SK-N-SH (cell line): ENCODE measurements around the gene RHBG. TPM values are rescaled to one million over a fixed set of nuclear protein-coding genes. Genes with fewer than 3 reads are reported as not detected.
A peak's percentile ranks its signal among the peaks of the same experiment; 100 is the strongest.

Experiments
- CTCF ChIA-PET: fragments of 300-600, 350-600 bp; formaldehyde crosslinking; extraction: SDS; loops from one replicate; lab custom pipeline; 2021; lab: Yijun Ruan, JAX
- POLR2A ChIA-PET: fragments of 350-600 bp; sonication (Branson Sonifier 250); formaldehyde crosslinking; extraction: SDS; loops from one replicate; lab custom pipeline; 2020; ENCODE audit warnings: antibody characterized with exemption, inconsistent platforms; lab: Yijun Ruan, JAX
- DNase-seq: peaks from one replicate; pipeline ENCODE4 v3.0.0; 2012
- H2AFZ ChIP-seq: fragments of 200-600 bp; sonication (generic); 2 replicates; pipeline ENCODE4 v1.8.1; 2016; ENCODE audit warnings: antibody characterized with exemption, mild to moderate bottlenecking, low read depth
- H3F3A ChIP-seq: fragments of 200-600 bp; sonication (generic); replicated peaks from 2 replicates; pipeline ENCODE3; 2016; ENCODE audit warnings: antibody characterized with exemption, mild to moderate bottlenecking; ENCODE audit not compliant: insufficient read depth
- H3K27ac ChIP-seq, 2 experiments: fragments of 200-500 bp in 1 of 2; fragments of 200-600 bp in 1 of 2; sonication (Bioruptor generic) in 1 of 2; sonication (generic), shearing (Covaris generic) in 1 of 2; 2 replicates each; pipeline versions ENCODE4 v1.5.1 to v1.6.1; 2014 to 2016; ENCODE audit warnings: low read depth in 2 of 2, inconsistent platforms in 1 of 2, low read length in 1 of 2, mild to moderate bottlenecking in 1 of 2, mixed read lengths in 1 of 2
- H3K27me3 ChIP-seq: fragments of 200-600 bp; sonication (generic), shearing (Covaris generic); 2 replicates; pipeline ENCODE4 v1.6.1; 2016; ENCODE audit warnings: mixed run types; ENCODE audit not compliant: insufficient read depth
- H3K36me3 ChIP-seq, 2 experiments: fragments of 200-500 bp in 1 of 2; fragments of 200-600 bp in 1 of 2; sonication (Bioruptor generic) in 1 of 2; sonication (generic) in 1 of 2; replicated peaks in 1 of 2; 2 replicates each; pipeline versions ENCODE3 to v1.5.1; 2014 to 2016; ENCODE audit warnings: low read length in 1 of 2, mild to moderate bottlenecking in 1 of 2; ENCODE audit not compliant: insufficient read depth in 2 of 2, control insufficient read depth in 1 of 2
- H3K4me1 ChIP-seq, 2 experiments: fragments of 200-500 bp in 1 of 2; fragments of 200-600 bp in 1 of 2; sonication (Bioruptor generic) in 1 of 2; sonication (generic), shearing (Covaris generic) in 1 of 2; 2 replicates each; pipeline versions ENCODE4 v1.5.1 to v1.6.1; 2014 to 2016; ENCODE audit warnings: low read depth in 1 of 2, low read length in 1 of 2, mixed run types in 1 of 2; ENCODE audit not compliant: insufficient read depth in 2 of 2, control insufficient read depth in 1 of 2
- H3K4me2 ChIP-seq: fragments of 200-600 bp; sonication (generic), shearing (Covaris generic); 2 replicates; pipeline ENCODE4 v1.6.1; 2017; ENCODE audit warnings: mixed run types
- H3K4me3 ChIP-seq, 2 experiments: fragments of 200-500 bp in 1 of 2; fragments of 200-600 bp in 1 of 2; sonication (Bioruptor generic) in 1 of 2; sonication (generic), shearing (Covaris generic) in 1 of 2; 2 replicates each; pipeline versions ENCODE4 v1.5.1 to v1.8.1; 2014 to 2016; ENCODE audit warnings: low read depth in 2 of 2, inconsistent platforms in 1 of 2, low read length in 1 of 2, mild to moderate bottlenecking in 1 of 2, mixed read lengths in 1 of 2, moderate library complexity in 1 of 2
- H3K79me2 ChIP-seq: fragments of 200-600 bp; sonication (generic); 2 replicates; pipeline ENCODE4 v1.8.1; 2017; ENCODE audit warnings: mild to moderate bottlenecking; ENCODE audit not compliant: insufficient read depth
- H3K9ac ChIP-seq: fragments of 200-600 bp; sonication (generic); 2 replicates; pipeline ENCODE4 v1.6.1; 2017; ENCODE audit warnings: mixed run types
- H3K9me2 ChIP-seq: fragments of 200-600 bp; sonication (generic); 2 replicates; pipeline ENCODE4 v1.6.1; 2017; ENCODE audit warnings: mixed run types
- H3K9me3 ChIP-seq: fragments of 200-600 bp; sonication (generic); 2 replicates; pipeline ENCODE4 v1.6.1; 2017; ENCODE audit warnings: mixed run types, mild to moderate bottlenecking, moderate library complexity
- H4K20me1 ChIP-seq: fragments of 200-600 bp; sonication (generic); 2 replicates; pipeline ENCODE4 v1.6.1; 2017; ENCODE audit warnings: mild to moderate bottlenecking, mixed run types; ENCODE audit not compliant: insufficient read depth
- CHD2 ChIP-seq: fragments of 150-350 bp; IDR thresholded peaks from 2 replicates; pipeline ENCODE4 v1.6.1; 2018; ENCODE audit warnings: low read length; ENCODE audit not compliant: partially characterized antibody
- CTCF ChIP-seq: fragments of 200-600 bp; sonication (generic); IDR thresholded peaks from 2 replicates; pipeline ENCODE4 v1.6.1; 2017; ENCODE audit warnings: antibody characterized with exemption, mild to moderate bottlenecking, moderate library complexity
- ELF1 ChIP-seq: IDR thresholded peaks from 2 replicates; pipeline ENCODE4 v1.4.0; 2012
- FOSL2 ChIP-seq: IDR thresholded peaks from 2 replicates; pipeline ENCODE4 v1.4.0; 2012; ENCODE audit warnings: low read depth, mild to moderate bottlenecking, moderate library complexity, borderline replicate concordance
- FOXJ3 ChIP-seq: sonication (generic); formaldehyde crosslinking; IDR thresholded peaks from 2 replicates; pipeline ENCODE4 v1.5.1; 2020; ENCODE audit warnings: mild to moderate bottlenecking, missing genetic modification reagents
- GATA2 ChIP-seq: sonication (generic); formaldehyde crosslinking; IDR thresholded peaks from 2 replicates; pipeline ENCODE4 v1.5.0; 2020; ENCODE audit warnings: mild to moderate bottlenecking, missing genetic modification reagents
- JUND ChIP-seq: IDR thresholded peaks from 2 replicates; pipeline ENCODE4 v1.4.0; 2012
- NFIC ChIP-seq: IDR thresholded peaks from 2 replicates; pipeline ENCODE4 v1.4.0; 2012; ENCODE audit warnings: borderline replicate concordance
- NRF1 ChIP-seq: IDR thresholded peaks from 2 replicates; pipeline ENCODE4 v1.6.1; 2012; ENCODE audit warnings: low read depth, mild to moderate bottlenecking, low read length
- PBX3 ChIP-seq: IDR thresholded peaks from 2 replicates; pipeline ENCODE4; 2012
- REST ChIP-seq: IDR thresholded peaks from 2 replicates; pipeline ENCODE4 v1.6.1; 2012; ENCODE audit warnings: mild to moderate bottlenecking, low read depth, low read length, moderate library complexity
- SIN3A ChIP-seq: IDR thresholded peaks from 2 replicates; pipeline ENCODE4 v1.6.1; 2012; ENCODE audit warnings: low read depth, mild to moderate bottlenecking, low read length, moderate library complexity, borderline replicate concordance
- TCF12 ChIP-seq: IDR thresholded peaks from 2 replicates; pipeline ENCODE4 v1.4.0; 2012
- USF1 ChIP-seq: IDR thresholded peaks from 2 replicates; pipeline ENCODE4 v1.4.0; 2012; ENCODE audit warnings: low read depth, borderline replicate concordance
- YY1 ChIP-seq: IDR thresholded peaks from 2 replicates; pipeline ENCODE4 v1.4.0; 2012; ENCODE audit warnings: low read depth, mild to moderate bottlenecking
- WGBS: methylation state at CpG from one replicate; pipeline ENCODE4 v1.1.6; 2017; ENCODE audit warnings: low lambda C conversion rate; 5-methylcytosine and 5-hydroxymethylcytosine counted together
- polyA plus RNA-seq, 3 experiments: library from polyadenylated mRNA; depleted of rRNA; stranded (reverse); fragments of >200 nt; gene quantifications; 2 replicates each; pipeline ENCODE4 v1.2.3, GENCODE V29; 2012

Gene RHBG
- polyA plus RNA-seq, 1 of the 3 experiments (the other 2 are of a cell fraction), result 0.18 TPM

GRCh38 chr1:156378557-156378956 is 9.5 kb downstream of the RHBG start (continued):
- no peak for TF ChIP-seq CHD2
- no peak for TF ChIP-seq PBX3

- H3K36me3 ChIP-seq, result no peaks in the 10 kb centered on the region
- H3K9ac ChIP-seq, result no peak overlapping the region
- no peaks in the 10 kb centered on the region for H3K9me2 ChIP-seq
- H3K4me1 ChIP-seq, result peaks cover 3 to 6% of the 10 kb centered on the region in 2 experiments; a peak in 2 of 4 replicates
- H3K4me3 ChIP-seq, result no peak overlapping the region
- H2AFZ ChIP-seq, result peak overlapping the region; percentile 72; the same call in 1 of the 2 replicates
- no peak for TF ChIP-seq NRF1
- TF ChIP-seq CTCF, result peak; percentile 19
- H3K4me2 ChIP-seq, result no peak overlapping the region; the same call in 1 of the 2 replicates
- H3K79me2 ChIP-seq, result no peaks in the 10 kb centered on the region
- H4K20me1 ChIP-seq, result no peaks in the 10 kb centered on the region
- H3K9me3 ChIP-seq, result no peaks in the 10 kb centered on the region
- WGBS, result 28% methylated on average over 3 of the region's 3 CpGs
- no peaks in the 10 kb centered on the region for H3F3A ChIP-seq
- POLR2A ChIA-PET, result no interaction called here
- CTCF ChIA-PET, result interaction anchor here (0.6 to 12.4 kb wide), 8 partner anchors 7 to 68 kb away, joined by 3 to 391 read pairs (median 4); partner anchors contain the start of gene RHBG
- no peak overlapping the region for H3K27ac ChIP-seq
- no peaks in the 10 kb centered on the region for H3K27me3 ChIP-seq
- DNase-seq, result no peak
These were observed 10.6 kb downstream of the RHBG start for GRCh38 chr1:156379420-156380165.

GRCh38 chr1:156382561-156382960 is 13.6 kb downstream of the RHBG start:
- Histone ChIP-seq H3K9ac (no peak overlapping the region), H3K27me3 (no peaks in the 10 kb centered on the region), H3K4me1 (peaks cover 5 to 6% of the 10 kb centered on the region in 2 experiments; a peak in 2 of 4 replicates), H3K9me2 (no peaks in the 10 kb centered on the region), H3K27ac (no peak overlapping the region), H3K9me3 (no peaks in the 10 kb centered on the region), H2AFZ (no peak overlapping the region), H4K20me1 (no peaks in the 10 kb centered on the region), H3K79me2 (no peaks in the 10 kb centered on the region), H3F3A (no peaks in the 10 kb centered on the region), H3K4me2 (no peak overlapping the region), H3K4me3 (no peak overlapping the region), H3K36me3 (no peaks in the 10 kb centered on the region)
- 50% methylated on average over 7 of the region's 7 CpGs for WGBS
- ChIA-PET CTCF (interaction anchor here (0.6 to 12.4 kb wide), 14 partner anchors 13 to 288 kb away, joined by 3 to 412 read pairs (median 4); partner anchors contain the start of gene RHBG), POLR2A (no interaction called here)
- DNase-seq, result no peak
- TF ChIP-seq FOSL2, result no peak
- TF ChIP-seq NFIC, result no peak
- no peak for TF ChIP-seq GATA2
- TF ChIP-seq USF1, result no peak
- no peak for TF ChIP-seq TCF12
- TF ChIP-seq JUND, result no peak
- TF ChIP-seq REST, result no peak
- TF ChIP-seq FOXJ3 (CRISPR knock-in tag), result no peak
- TF ChIP-seq CTCF, result no peak
- no peak for TF ChIP-seq CHD2
- no peak for TF ChIP-seq YY1
- TF ChIP-seq SIN3A, result no peak
- TF ChIP-seq ELF1, result no peak
